ENCODE results near the gene LHFPL6.

LHFPL6 gene

GRCh38 chr13:39521701-39522100 lies 81.3 kb downstream of the LHFPL6 start:
- Mint-ChIP-seq H3K4me1 (no peaks in the 10 kb centered on the region), H3K27ac (no peak overlapping the region), H3K9me3 (no peaks in the 10 kb centered on the region)

GRCh38 chr13:39516096-39516495 lies 86.9 kb downstream of the LHFPL6 start:
- Mint-ChIP-seq H3K27ac (no peak overlapping the region), H3K9me3 (no peaks in the 10 kb centered on the region), H3K4me3 (no peak overlapping the region), H3K27me3 (peaks cover 17% of the 10 kb centered on the region), H3K4me1 (no peaks in the 10 kb centered on the region)
- DNase-seq (no peak), ATAC-seq (no peak)

More at GRCh38 chr13:39521701-39522100, 81.3 kb downstream of the LHFPL6 start:
- Mint-ChIP-seq H3K27me3 (peaks cover 15% of the 10 kb centered on the region), H3K4me3 (no peak overlapping the region)
- ATAC-seq, result no peak
- DNase-seq, result no peak

- H3K27ac Mint-ChIP-seq, result no peak overlapping the region
- no peaks in the 10 kb centered on the region for H3K9me3 Mint-ChIP-seq
- H3K27me3 Mint-ChIP-seq, result peaks cover 17% of the 10 kb centered on the region
- H3K4me3 Mint-ChIP-seq, result no peak overlapping the region
- ATAC-seq, result no peak
- no peak for DNase-seq
- no peaks in the 10 kb centered on the region for H3K4me1 Mint-ChIP-seq
Measured at GRCh38 chr13:39515224-39515714, 87.7 kb downstream of the LHFPL6 start.

GRCh38 chr13:39512687-39513086 lies 90.3 kb downstream of the LHFPL6 start:
- H3K4me3 Mint-ChIP-seq, result no peak overlapping the region
- ATAC-seq, result no peak
- peaks cover 17% of the 10 kb centered on the region for H3K27me3 Mint-ChIP-seq
- H3K9me3 Mint-ChIP-seq, result no peaks in the 10 kb centered on the region
- H3K27ac Mint-ChIP-seq, result no peak overlapping the region
- DNase-seq, result no peak
- H3K4me1 Mint-ChIP-seq, result no peaks in the 10 kb centered on the region

- Mint-ChIP-seq H3K9me3 (no peaks in the 10 kb centered on the region), H3K27me3 (peaks cover 17% of the 10 kb centered on the region)
- ATAC-seq, result no peak
Measured at GRCh38 chr13:39510316-39510695, 92.7 kb downstream of the LHFPL6 start.

GRCh38 chr13:39509616-39510315 lies 93.2 kb downstream of the LHFPL6 start:
- H3K9me3 Mint-ChIP-seq, result no peaks in the 10 kb centered on the region
- no peak overlapping the region for H3K4me3 Mint-ChIP-seq
- H3K27me3 Mint-ChIP-seq, result peaks cover 17% of the 10 kb centered on the region
- H3K4me1 Mint-ChIP-seq, result no peaks in the 10 kb centered on the region
- ATAC-seq, result no peak
- no peak overlapping the region for H3K27ac Mint-ChIP-seq
- no peak for DNase-seq

More at GRCh38 chr13:39510316-39510695, 92.7 kb downstream of the LHFPL6 start:
- no peak for DNase-seq
- H3K27ac Mint-ChIP-seq, result no peak overlapping the region
- H3K4me3 Mint-ChIP-seq, result no peak overlapping the region
- H3K4me1 Mint-ChIP-seq, result no peaks in the 10 kb centered on the region

- DNase-seq, result no peak
Measured at GRCh38 chr13:39506559-39507390, 96.2 kb downstream of the LHFPL6 start.

GRCh38 chr13:39505151-39505550 lies 97.8 kb downstream of the LHFPL6 start:
- Mint-ChIP-seq H3K27me3 (no peaks in the 10 kb centered on the region), H3K9me3 (no peaks in the 10 kb centered on the region)
- DNase-seq, result no peak

More at GRCh38 chr13:39506559-39507390, 96.2 kb downstream of the LHFPL6 start:
- H3K4me1 Mint-ChIP-seq, result no peaks in the 10 kb centered on the region
- no peak overlapping the region for H3K4me3 Mint-ChIP-seq
- H3K9me3 Mint-ChIP-seq, result no peaks in the 10 kb centered on the region
- H3K27me3 Mint-ChIP-seq, result peaks cover under 1% of the 10 kb centered on the region
- no peak overlapping the region for H3K27ac Mint-ChIP-seq
- ATAC-seq, result no peak

GRCh38 chr13:39503048-39503447 lies 99.9 kb downstream of the LHFPL6 start:
- Mint-ChIP-seq H3K27me3 (no peaks in the 10 kb centered on the region), H3K27ac (no peak overlapping the region), H3K9me3 (no peaks in the 10 kb centered on the region), H3K4me1 (no peaks in the 10 kb centered on the region), H3K4me3 (no peak overlapping the region)
- ATAC-seq (no peak), DNase-seq (no peak)

More at GRCh38 chr13:39505151-39505550, 97.8 kb downstream of the LHFPL6 start:
- H3K4me1 Mint-ChIP-seq, result no peaks in the 10 kb centered on the region
- H3K27ac Mint-ChIP-seq, result no peak overlapping the region
- no peak overlapping the region for H3K4me3 Mint-ChIP-seq
- no peak for ATAC-seq

GRCh38 chr13:39501702-39502324 lies 101.2 kb downstream of the LHFPL6 start:
- ATAC-seq, result no peak
- no peaks in the 10 kb centered on the region for H3K4me1 Mint-ChIP-seq
- H3K9me3 Mint-ChIP-seq, result no peaks in the 10 kb centered on the region
- H3K4me3 Mint-ChIP-seq, result no peak overlapping the region
- H3K27me3 Mint-ChIP-seq, result no peaks in the 10 kb centered on the region
- H3K27ac Mint-ChIP-seq, result no peak overlapping the region
- DNase-seq, result no peak

GRCh38 chr13:39499604-39500003 lies 103.4 kb downstream of the LHFPL6 start:
- Mint-ChIP-seq H3K27me3 (no peaks in the 10 kb centered on the region), H3K4me3 (no peak overlapping the region), H3K9me3 (no peaks in the 10 kb centered on the region), H3K27ac (no peak overlapping the region), H3K4me1 (no peaks in the 10 kb centered on the region)
- no peak for DNase-seq
- no peak for ATAC-seq

- Mint-ChIP-seq H3K4me1 (no peaks in the 10 kb centered on the region), H3K4me3 (no peak overlapping the region), H3K27ac (no peak overlapping the region), H3K27me3 (no peaks in the 10 kb centered on the region), H3K9me3 (no peaks in the 10 kb centered on the region)
- no peak for DNase-seq
- ATAC-seq, result no peak
Measured at GRCh38 chr13:39498471-39499114, 104.4 kb downstream of the LHFPL6 start.

- no peak overlapping the region for H3K4me3 Mint-ChIP-seq
- ATAC-seq, result no peak
- DNase-seq, result no peak
Measured at GRCh38 chr13:39496506-39496905, 106.5 kb downstream of the LHFPL6 start.

GRCh38 chr13:39494633-39495032 lies 108.4 kb downstream of the LHFPL6 start:
- Mint-ChIP-seq H3K4me1 (no peaks in the 10 kb centered on the region), H3K27ac (no peak overlapping the region), H3K4me3 (no peak overlapping the region), H3K27me3 (no peaks in the 10 kb centered on the region), H3K9me3 (no peaks in the 10 kb centered on the region)
- ATAC-seq (no peak), DNase-seq (no peak)

More at GRCh38 chr13:39496506-39496905, 106.5 kb downstream of the LHFPL6 start:
- no peak overlapping the region for H3K27ac Mint-ChIP-seq
- no peaks in the 10 kb centered on the region for H3K27me3 Mint-ChIP-seq
- no peaks in the 10 kb centered on the region for H3K4me1 Mint-ChIP-seq
- no peaks in the 10 kb centered on the region for H3K9me3 Mint-ChIP-seq

GRCh38 chr13:39494006-39494405 lies 109.0 kb downstream of the LHFPL6 start:
- H3K27ac Mint-ChIP-seq, result no peak overlapping the region

More at GRCh38 chr13:39494006-39494405, 109.0 kb downstream of the LHFPL6 start:
- no peaks in the 10 kb centered on the region for H3K27me3 Mint-ChIP-seq
- no peaks in the 10 kb centered on the region for H3K4me1 Mint-ChIP-seq
- no peaks in the 10 kb centered on the region for H3K9me3 Mint-ChIP-seq
- H3K4me3 Mint-ChIP-seq, result no peak overlapping the region
- no peak for DNase-seq
- ATAC-seq, result no peak

All from stimulated activated naive CD8-positive, alpha-beta T cell treated with anti-CD3 and anti-CD28 coated beads, Interleukin-15, amount 100 ng/mL, for 72 hours (primary cell).